Erythroblast (primary cell): Measurements from ENCODE around the gene JMJD7.

Experiments used
- GATA1 ChIP-seq: IDR thresholded peaks from 2 replicates; pipeline ENCODE4 v1.6.1; 2011; ENCODE audit warnings: low read depth, mild to moderate bottlenecking, control low read depth, low read length, moderate library complexity
- POLR2A ChIP-seq: IDR thresholded peaks from 2 replicates; pipeline ENCODE4 v1.6.1; 2011; ENCODE audit warnings: mild to moderate bottlenecking, low read length

GRCh38 chr15:41855261-41855961, 27.5 kb downstream of the JMJD7 start:
- TF ChIP-seq POLR2A: no peak
- no peak for TF ChIP-seq GATA1
